ENCODE results near the gene RASL10B.

- TF ChIP-seq POLR2A (IDR thresholded peaks at IDR 0.05) (no peak), EP300 (IDR thresholded peaks at IDR 0.05) (no peak)
Observed at GRCh38 chr17:35757243-35757642, 25.8 kb downstream of the RASL10B start.
